ENCODE data around the gene EXOC4. TPM values are rescaled to one million over a fixed set of nuclear protein-coding genes. Genes with fewer than 3 reads are reported as not detected.

EXOC4 gene
- total and polyA plus RNA-seq, 7 donors, result 16.4 to 76.7 (median 50.7) TPM

- intact Hi-C loops (cut with DNase I), result no loop called here
- Histone ChIP-seq H3K4me1 (no peaks in the 10 kb centered on the region), H3K9me3 (no peaks in the 10 kb centered on the region), H3K27me3 (no peaks in the 10 kb centered on the region), H3K27ac (no peak overlapping the region), H3K4me3 (no peak overlapping the region), H3K36me3 (no peaks in the 10 kb centered on the region)
- WGBS, 2 donors, result 89 to 100% methylated on average over 1 of the region's 1 CpG
- TF ChIP-seq CTCF (IDR thresholded peaks at IDR 0.05), result no peak
- no peak for TF ChIP-seq POLR2AphosphoS5 (IDR thresholded peaks at IDR 0.05)
- no peak for TF ChIP-seq POLR2A (IDR thresholded peaks at IDR 0.05)
- no peak for TF ChIP-seq EP300 (IDR thresholded peaks at IDR 0.05)
- DNase-seq, result no peak
Measured at GRCh38 chr7:133520248-133520647, 267.4 kb downstream of the EXOC4 start.

DNA sequence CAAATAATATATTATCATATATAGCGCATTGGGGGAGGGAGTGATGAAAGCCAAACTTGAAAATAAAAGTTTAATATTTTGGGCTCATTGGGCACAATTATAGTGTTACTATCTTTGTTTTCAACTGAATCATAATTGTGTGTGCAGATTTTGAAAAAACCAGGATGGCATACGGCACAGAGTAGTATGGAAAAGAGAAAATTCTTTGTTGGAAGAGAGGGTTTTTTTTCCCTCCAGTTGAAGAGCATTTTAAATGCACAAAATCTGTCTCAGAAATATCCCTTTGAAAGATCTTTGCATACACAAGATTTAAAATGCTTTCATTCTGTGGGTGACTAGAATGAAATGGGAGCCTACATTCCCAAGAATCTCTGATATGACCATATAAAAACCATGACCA, 269.6 kb downstream of the EXOC4 start:
- H3K9me3 ChIP-seq, result no peaks in the 10 kb centered on the region
- no peak overlapping the region for H3K27ac ChIP-seq
- DNase-seq, result no peak
- no peak overlapping the region for H3K4me3 ChIP-seq
- H3K4me1 ChIP-seq, result no peaks in the 10 kb centered on the region
- TF ChIP-seq EP300 (IDR thresholded peaks at IDR 0.05), result no peak
- WGBS, 2 donors, result 95 to 98% methylated on average over 2 of the region's 2 CpGs
- H3K36me3 ChIP-seq, result no peaks in the 10 kb centered on the region
- intact Hi-C loops (cut with DNase I), result no loop called here
- H3K27me3 ChIP-seq, result no peaks in the 10 kb centered on the region

DNA sequence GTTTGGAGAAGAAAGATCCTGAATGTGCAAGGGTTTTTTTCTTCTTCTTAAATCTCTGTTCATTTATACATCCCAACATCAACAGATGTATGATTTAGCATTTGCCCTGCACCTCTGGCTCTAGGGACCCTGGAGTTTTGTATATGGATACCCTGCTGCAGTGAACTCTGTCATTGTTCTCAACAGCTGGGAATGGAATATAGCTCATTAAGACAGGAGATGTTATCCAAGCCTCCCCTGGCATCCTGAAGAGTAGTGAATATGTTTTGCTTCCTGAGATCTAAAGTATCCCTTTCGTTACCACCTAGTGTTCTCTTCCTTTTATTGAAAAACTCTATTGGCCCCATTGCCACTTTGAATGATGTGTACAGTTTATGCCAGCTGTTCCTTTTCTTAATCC, 275.9 kb downstream of the EXOC4 start:
- TF ChIP-seq POLR2A (IDR thresholded peaks at IDR 0.05) (no peak), POLR2AphosphoS5 (IDR thresholded peaks at IDR 0.05) (no peak), CTCF (IDR thresholded peaks at IDR 0.05) (no peak), EP300 (IDR thresholded peaks at IDR 0.05) (no peak)
- 84 to 95% methylated on average over 1 of the region's 1 CpG for WGBS, 2 donors
- no peak for DNase-seq
- intact Hi-C loops (cut with DNase I), result no loop called here
- Histone ChIP-seq H3K36me3 (no peaks in the 10 kb centered on the region), H3K9me3 (no peaks in the 10 kb centered on the region), H3K4me1 (peaks cover 0 to 7% (median 0%) of the 10 kb centered on the region in 4 donors), H3K27ac (no peak overlapping the region), H3K4me3 (no peak overlapping the region), H3K27me3 (no peaks in the 10 kb centered on the region)

- WGBS, 2 donors, result 80 to 90% methylated on average over 4 of the region's 4 CpGs
- TF ChIP-seq CTCF (IDR thresholded peaks at IDR 0.05) (no peak), POLR2AphosphoS5 (IDR thresholded peaks at IDR 0.05) (no peak), POLR2A (IDR thresholded peaks at IDR 0.05) (no peak), EP300 (IDR thresholded peaks at IDR 0.05) (no peak)
- H3K27me3 ChIP-seq, result no peaks in the 10 kb centered on the region
Measured at GRCh38 chr7:133529861-133530260, 277.0 kb downstream of the EXOC4 start.

GRCh38 chr7:133530682-133531081, 277.8 kb downstream of the EXOC4 start:
- no peaks in the 10 kb centered on the region for H3K27me3 ChIP-seq
- no peak for DNase-seq
- intact Hi-C loops (cut with DNase I), result no loop called here
- no peak overlapping the region for H3K4me3 ChIP-seq
- peaks cover 0 to 7% (median 0%) of the 10 kb centered on the region in 4 donors for H3K4me1 ChIP-seq
- H3K9me3 ChIP-seq, result no peaks in the 10 kb centered on the region
- TF ChIP-seq CTCF (IDR thresholded peaks at IDR 0.05) (no peak), POLR2A (IDR thresholded peaks at IDR 0.05) (no peak), EP300 (IDR thresholded peaks at IDR 0.05) (no peak), POLR2AphosphoS5 (IDR thresholded peaks at IDR 0.05) (no peak)
- H3K36me3 ChIP-seq, result no peaks in the 10 kb centered on the region
- no peak overlapping the region for H3K27ac ChIP-seq
- 88 to 95% methylated on average over 4 of the region's 4 CpGs for WGBS, 2 donors

More at GRCh38 chr7:133529861-133530260, 277.0 kb downstream of the EXOC4 start:
- peaks cover 0 to 7% (median 0%) of the 10 kb centered on the region in 4 donors for H3K4me1 ChIP-seq
- no peak overlapping the region for H3K27ac ChIP-seq
- no peak overlapping the region for H3K4me3 ChIP-seq
- no peaks in the 10 kb centered on the region for H3K9me3 ChIP-seq
- no peaks in the 10 kb centered on the region for H3K36me3 ChIP-seq
- no peak for DNase-seq
- intact Hi-C loops (cut with DNase I), result no loop called here

Data from sigmoid colon (tissue), 7 donors.